Esophagus muscularis mucosa (tissue), 3 donors: ENCODE data around the gene SPOCK1.

Experiments used
- CTCF ChIP-seq, 3 experiments: fragments of 200-600 bp in 2 of 3; fragments of 450-650 bp in 1 of 3; sonication (generic) in 2 of 3; IDR thresholded peaks; one replicate each; pipeline ENCODE4 v1.5.1; 2017 to 2019; ENCODE audit warnings: antibody characterized with exemption in 3 of 3, mild to moderate bottlenecking in 2 of 3, moderate library complexity in 1 of 3
- POLR2AphosphoS5 ChIP-seq, 2 donors: sonication (generic); formaldehyde crosslinking; IDR thresholded peaks; one replicate each; pipeline ENCODE4 v1.6.1; 2017; ENCODE audit warnings: antibody characterized with exemption in 2 of 2

- TF ChIP-seq POLR2AphosphoS5 (IDR thresholded peaks at IDR 0.05): no peak
- no peak for TF ChIP-seq CTCF (IDR thresholded peaks at IDR 0.05)
These were observed 181.1 kb downstream of the SPOCK1 start for GRCh38 chr5:137318027-137318426.
